ENCODE measurements around the gene SPRY4. TPM values are rescaled to one million over a fixed set of nuclear protein-coding genes. Genes with fewer than 3 reads are reported as not detected.

The SPRY4 gene
- total and polyA plus RNA-seq, 2 donors (not counting 1 experiment from before 2014, with no cell fraction given), result 4.5 to 6.0 TPM

- Histone ChIP-seq H3K4me1 (ENCODE audit: control insufficient read depth, extremely low read depth, insufficient read depth, low read length) (peaks cover 50% of the 10 kb centered on the region), H4K20me1 (ENCODE audit: control insufficient read depth, extremely low read depth, insufficient read depth, low read length) (no peaks in the 10 kb centered on the region)
Measured at GRCh38 chr5:142314606-142315005, 10.2 kb downstream of the SPRY4 start.

GRCh38 chr5:142314109-142314508 lies 10.7 kb downstream of the SPRY4 start:
- no peak for DNase-seq (ENCODE audit: low read depth in 2 of 2)
- Histone ChIP-seq H4K20me1 (ENCODE audit: control insufficient read depth, extremely low read depth, insufficient read depth, low read length) (no peaks in the 10 kb centered on the region), H2AFZ (ENCODE audit: low read length) (no peak overlapping the region), H3K27ac (ENCODE audit: insufficient read depth, low read length) (peak overlapping the region; percentile 65), H3K9me3 (ENCODE audit: control insufficient read depth, insufficient read depth, low read depth, low read length) (no peaks in the 10 kb centered on the region), H3K36me3 (ENCODE audit: control insufficient read depth, insufficient read depth, low read length) (peaks cover 24% of the 10 kb centered on the region), H3K4me1 (ENCODE audit: control insufficient read depth, extremely low read depth, insufficient read depth, low read length) (peaks cover 50% of the 10 kb centered on the region), H3K27me3 (ENCODE audit: control insufficient read depth, insufficient read depth, low read length) (no peaks in the 10 kb centered on the region), H3K4me3 (replicated peaks in 1 of 4; ENCODE audit: control extremely low read depth in 1 of 4, insufficient read depth in 1 of 4, low read depth in 3 of 4, low read length in 4 of 4) (no peak overlapping the region), H3K4me2 (ENCODE audit: extremely low read depth, insufficient read depth, low read length) (peak overlapping the region; percentile 60), H3K79me2 (ENCODE audit: control insufficient read depth, insufficient read depth, low read length) (peaks cover 98% of the 10 kb centered on the region), H3K9ac (ENCODE audit: insufficient read depth, low read length) (no peak overlapping the region)
- no peak for TF ChIP-seq CTCF (conservative IDR thresholded peaks at IDR 0.05 in 1 of 2, IDR thresholded peaks at IDR 0.05 in 1 of 2; ENCODE audit: low read depth in 1 of 2, low read length in 2 of 2)
- no peak for TF ChIP-seq EZH2 (IDR thresholded peaks at IDR 0.05; ENCODE audit: low read length, missing control alignments)

More at GRCh38 chr5:142314606-142315005, 10.2 kb downstream of the SPRY4 start:
- peak overlapping the region; percentile 65 for H3K27ac ChIP-seq (ENCODE audit: insufficient read depth, low read length)
- no peak overlapping the region for H3K4me2 ChIP-seq (ENCODE audit: extremely low read depth, insufficient read depth, low read length)
- peaks cover 24% of the 10 kb centered on the region for H3K36me3 ChIP-seq (ENCODE audit: control insufficient read depth, insufficient read depth, low read length)
- no peaks in the 10 kb centered on the region for H3K27me3 ChIP-seq (ENCODE audit: control insufficient read depth, insufficient read depth, low read length)
- DNase-seq (ENCODE audit: low read depth in 2 of 2), result no peak
- no peak overlapping the region for H3K9ac ChIP-seq (ENCODE audit: insufficient read depth, low read length)
- peaks cover 98% of the 10 kb centered on the region for H3K79me2 ChIP-seq (ENCODE audit: control insufficient read depth, insufficient read depth, low read length)
- H3K9me3 ChIP-seq (ENCODE audit: control insufficient read depth, insufficient read depth, low read depth, low read length), result no peaks in the 10 kb centered on the region
- TF ChIP-seq EZH2 (IDR thresholded peaks at IDR 0.05; ENCODE audit: low read length, missing control alignments) (no peak), CTCF (conservative IDR thresholded peaks at IDR 0.05 in 1 of 2, IDR thresholded peaks at IDR 0.05 in 1 of 2; ENCODE audit: low read depth in 1 of 2, low read length in 2 of 2) (no peak)
- no peak overlapping the region for H2AFZ ChIP-seq (ENCODE audit: low read length)
- no peak overlapping the region for H3K4me3 ChIP-seq (replicated peaks in 1 of 4; ENCODE audit: control extremely low read depth in 1 of 4, insufficient read depth in 1 of 4, low read depth in 3 of 4, low read length in 4 of 4)

- no peak for DNase-seq (ENCODE audit: low read depth in 2 of 2)
- Histone ChIP-seq H4K20me1 (ENCODE audit: control insufficient read depth, extremely low read depth, insufficient read depth, low read length) (no peaks in the 10 kb centered on the region), H3K79me2 (ENCODE audit: control insufficient read depth, insufficient read depth, low read length) (peaks cover 96% of the 10 kb centered on the region), H3K36me3 (ENCODE audit: control insufficient read depth, insufficient read depth, low read length) (peaks cover 24% of the 10 kb centered on the region), H3K27me3 (ENCODE audit: control insufficient read depth, insufficient read depth, low read length) (no peaks in the 10 kb centered on the region), H2AFZ (ENCODE audit: low read length) (no peak overlapping the region), H3K4me2 (ENCODE audit: extremely low read depth, insufficient read depth, low read length) (peak overlapping the region; percentile 60), H3K9ac (ENCODE audit: insufficient read depth, low read length) (no peak overlapping the region), H3K4me1 (ENCODE audit: control insufficient read depth, extremely low read depth, insufficient read depth, low read length) (peaks cover 48% of the 10 kb centered on the region), H3K9me3 (ENCODE audit: control insufficient read depth, insufficient read depth, low read depth, low read length) (no peaks in the 10 kb centered on the region), H3K4me3 (replicated peaks in 1 of 4; ENCODE audit: control extremely low read depth in 1 of 4, insufficient read depth in 1 of 4, low read depth in 3 of 4, low read length in 4 of 4) (no peak overlapping the region), H3K27ac (ENCODE audit: insufficient read depth, low read length) (peak overlapping the region; percentile 65)
- no peak for TF ChIP-seq EZH2 (IDR thresholded peaks at IDR 0.05; ENCODE audit: low read length, missing control alignments)
- TF ChIP-seq CTCF (conservative IDR thresholded peaks at IDR 0.05 in 1 of 2, IDR thresholded peaks at IDR 0.05 in 1 of 2; ENCODE audit: low read depth in 1 of 2, low read length in 2 of 2), result no peak
Measured at GRCh38 chr5:142313682-142314081, 11.1 kb downstream of the SPRY4 start.

Data from fibroblast of lung (primary cell).